A673 (cell line): ENCODE results near the gene MX2.

ENCODE experiments used
- CTCF ChIP-seq: fragments of 300-800, 200-600 bp; sonication (generic); conservative IDR thresholded peaks from 2 replicates; pipeline ENCODE4 v1.5.1; 2017; ENCODE audit warnings: low read depth, mild to moderate bottlenecking, antibody characterized with exemption, low read length, moderate library complexity, mixed read lengths
- EZH2 ChIP-seq: fragments of 200-600 bp; sonication (generic); IDR thresholded peaks from 2 replicates; pipeline ENCODE4 v1.6.1; 2017; ENCODE audit warnings: borderline replicate concordance, low read depth, mild to moderate bottlenecking, mixed read lengths, antibody characterized with exemption, low read length; ENCODE audit not compliant: poor library complexity, severe bottlenecking

DNA sequence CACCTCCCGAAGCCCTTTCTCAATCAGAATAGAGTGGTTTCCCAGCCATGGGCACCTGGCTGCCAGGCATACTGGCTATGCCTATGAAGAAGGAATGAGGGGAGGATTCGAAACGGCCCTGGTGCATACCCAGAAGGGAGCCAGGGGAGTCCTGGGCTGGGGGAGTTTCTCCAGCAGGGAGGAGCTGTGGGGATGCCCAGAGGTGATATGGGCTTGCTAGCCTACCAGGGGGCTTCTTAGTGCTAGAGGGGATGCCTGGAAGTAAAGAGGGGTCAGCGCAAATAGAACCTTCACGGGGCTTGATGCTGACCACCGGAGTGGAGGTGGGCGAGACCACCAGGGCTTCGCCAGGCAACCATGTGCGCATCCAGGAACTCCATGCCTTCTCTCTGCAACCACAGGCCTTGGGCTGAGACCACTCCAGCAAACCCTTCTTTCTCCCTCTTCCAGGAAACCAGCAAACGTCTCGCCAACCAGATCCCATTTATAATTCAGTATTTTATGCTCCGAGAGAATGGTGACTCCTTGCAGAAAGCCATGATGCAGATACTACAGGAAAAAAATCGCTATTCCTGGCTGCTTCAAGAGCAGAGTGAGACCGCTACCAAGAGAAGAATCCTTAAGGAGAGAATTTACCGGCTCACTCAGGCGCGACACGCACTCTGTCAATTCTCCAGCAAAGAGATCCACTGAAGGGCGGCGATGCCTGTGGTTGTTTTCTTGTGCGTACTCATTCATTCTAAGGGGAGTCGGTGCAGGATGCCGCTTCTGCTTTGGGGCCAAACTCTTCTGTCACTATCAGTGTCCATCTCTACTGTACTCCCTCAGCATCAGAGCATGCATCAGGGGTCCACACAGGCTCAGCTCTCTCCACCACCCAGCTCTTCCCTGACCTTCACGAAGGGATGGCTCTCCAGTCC, 46.0 kb downstream of the MX2 start:
- no peak for TF ChIP-seq CTCF
- no peak for TF ChIP-seq EZH2
